Hematopoietic multipotent progenitor cell treated with erythropoietin and hydrocortisone succinate and interleukin-3 and kit ligand, for 8 days (in vitro differentiated cells): ENCODE results near the gene EDEM3.

Experiments
- DNase-seq: peaks from one replicate; pipeline ENCODE4 v3.0.0-alpha.2; 2015

Gene EDEM3

DNA sequence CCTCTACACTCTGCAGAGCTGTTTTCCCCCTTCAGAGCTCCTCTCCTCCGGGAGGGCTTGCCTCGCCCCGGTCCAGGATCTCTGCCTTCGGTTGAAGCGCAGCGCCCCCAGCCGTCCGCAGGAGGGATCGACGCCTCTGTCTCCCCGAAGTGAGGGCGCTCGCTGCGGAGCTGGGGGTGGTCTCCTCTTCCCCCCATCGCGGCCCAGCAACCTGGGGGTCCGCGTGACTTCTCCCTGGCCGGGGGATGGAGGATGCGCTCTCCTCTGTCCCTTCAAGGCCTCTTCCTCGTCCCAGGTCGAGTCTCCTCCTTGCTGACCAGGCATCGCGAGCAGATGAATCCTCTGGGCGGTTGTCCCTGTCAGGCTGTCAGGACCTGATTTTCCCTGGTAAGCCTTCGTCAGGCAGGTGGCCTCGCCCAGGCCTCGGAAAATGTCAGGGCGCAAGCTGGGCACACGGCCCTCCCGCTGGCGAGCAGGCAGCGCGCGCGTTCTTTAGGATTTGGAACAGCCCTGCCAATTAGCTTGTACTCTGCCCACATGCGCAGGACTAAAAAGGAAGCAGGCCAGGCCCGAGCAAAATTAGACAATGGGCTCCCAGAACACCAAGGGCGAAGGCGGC lies 90.5 kb downstream of the EDEM3 start:
- peak; percentile 50 for DNase-seq

DNA sequence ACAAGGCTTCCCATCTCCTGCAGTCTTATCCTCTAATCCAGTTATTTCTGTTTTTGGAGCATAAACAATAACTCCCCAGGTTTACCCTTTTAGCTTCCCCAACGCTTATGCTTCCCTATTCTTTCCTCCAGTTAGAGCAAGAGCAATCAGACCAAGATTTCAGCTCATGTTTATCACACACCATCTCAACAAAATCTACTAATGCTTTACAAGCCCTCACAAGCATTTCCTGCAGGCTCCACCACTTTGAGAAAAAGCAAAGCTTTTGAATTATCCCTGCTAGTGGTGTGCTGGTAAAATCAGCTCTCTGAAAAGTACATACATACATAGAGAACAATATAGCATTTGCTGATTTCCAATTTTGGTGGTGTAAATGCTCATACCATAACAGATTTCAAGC lies 92.9 kb downstream of the EDEM3 start:
- DNase-seq, result no peak

DNA sequence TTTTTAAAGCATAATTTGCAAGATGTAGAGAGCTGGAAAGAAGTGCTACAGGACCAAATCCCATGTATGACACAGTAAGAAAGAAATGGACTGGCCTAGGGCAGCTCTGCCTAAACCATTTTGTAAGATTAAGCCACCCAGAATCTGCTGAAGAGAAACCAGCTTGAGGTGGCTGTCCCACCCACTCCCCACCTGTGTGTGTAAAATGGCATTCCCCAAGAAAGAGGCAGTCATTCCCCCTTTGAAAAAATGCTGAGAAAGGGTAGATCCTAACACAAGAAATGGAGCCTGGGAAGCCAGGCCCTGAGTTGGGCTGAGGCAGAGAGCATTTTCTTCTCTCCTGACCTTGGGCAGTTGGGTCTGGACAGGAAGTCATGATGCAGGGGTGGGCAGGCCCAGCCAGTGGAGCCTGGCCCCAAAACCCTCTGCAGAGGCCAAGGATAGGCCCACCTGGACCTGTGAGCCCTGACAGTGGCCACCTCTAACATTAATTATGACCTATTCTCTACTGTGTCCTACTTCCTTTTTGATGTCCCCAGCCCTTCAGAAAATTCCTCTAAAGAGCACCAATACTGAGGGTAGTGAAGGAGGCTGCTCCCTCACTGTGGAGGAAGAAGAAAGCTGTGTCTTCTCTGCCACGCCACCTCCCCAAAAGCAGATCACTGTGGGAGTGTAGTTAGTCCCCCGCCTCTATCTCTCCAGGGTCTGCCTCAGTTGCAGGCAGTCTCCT lies 94.0 kb downstream of the EDEM3 start:
- no peak for DNase-seq

DNA sequence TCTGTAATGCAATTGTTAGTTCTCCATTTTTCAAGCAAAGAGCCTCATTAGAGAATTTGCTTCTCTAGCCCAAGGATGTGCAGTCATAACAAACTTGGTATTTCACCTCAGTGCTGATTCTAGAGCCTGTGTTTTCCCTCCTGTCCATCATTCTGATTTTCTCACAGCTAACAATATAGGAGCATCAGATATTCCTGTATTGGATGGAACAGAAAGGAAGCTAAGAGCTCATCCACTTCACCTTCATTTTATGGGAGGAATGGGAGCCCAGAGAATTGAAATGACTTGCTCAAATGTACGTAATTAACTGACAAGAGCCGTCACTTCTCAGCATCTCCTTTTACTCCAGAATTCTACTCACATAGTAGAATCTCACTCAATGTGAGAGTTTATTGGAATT lies 96.6 kb downstream of the EDEM3 start:
- DNase-seq, result no peak

DNA sequence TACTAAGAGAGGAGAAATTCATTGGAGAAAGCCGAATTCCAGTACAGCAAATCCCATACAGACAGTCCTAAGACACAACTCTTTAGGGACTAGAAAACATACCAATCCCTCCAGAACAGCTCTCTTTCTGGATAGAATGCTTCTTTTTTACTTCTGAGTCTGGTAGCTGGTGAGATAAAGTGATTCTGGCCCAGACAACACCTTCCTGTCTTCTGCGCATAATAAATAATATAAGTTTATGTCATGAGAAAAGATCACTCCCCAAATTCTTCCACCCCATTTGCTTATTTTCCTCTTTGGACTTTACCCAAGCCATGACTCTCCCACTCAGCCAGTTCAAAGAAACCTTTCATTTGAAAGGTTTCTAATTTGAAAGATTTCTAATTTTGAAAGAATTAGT lies 98.4 kb downstream of the EDEM3 start:
- no peak for DNase-seq

DNA sequence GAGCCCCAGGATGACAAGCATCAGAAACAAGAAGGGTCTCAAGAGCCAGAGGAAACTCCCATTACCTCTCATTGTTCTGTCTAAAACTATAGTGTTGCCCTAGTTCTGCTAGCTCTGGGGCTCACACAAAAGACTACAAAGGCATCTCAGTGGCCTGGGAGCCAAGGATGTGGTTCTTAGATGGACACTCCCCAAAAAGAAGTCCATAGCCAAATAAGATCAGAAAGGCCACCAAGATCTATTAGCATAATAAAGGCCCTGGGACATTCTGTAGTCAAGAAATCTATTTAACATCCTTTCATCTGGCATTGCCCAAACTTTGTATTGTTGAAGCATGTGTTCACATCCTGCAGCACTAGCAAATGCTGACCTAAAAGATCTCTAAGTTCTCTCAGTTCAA lies 99.5 kb downstream of the EDEM3 start:
- no peak for DNase-seq

DNA sequence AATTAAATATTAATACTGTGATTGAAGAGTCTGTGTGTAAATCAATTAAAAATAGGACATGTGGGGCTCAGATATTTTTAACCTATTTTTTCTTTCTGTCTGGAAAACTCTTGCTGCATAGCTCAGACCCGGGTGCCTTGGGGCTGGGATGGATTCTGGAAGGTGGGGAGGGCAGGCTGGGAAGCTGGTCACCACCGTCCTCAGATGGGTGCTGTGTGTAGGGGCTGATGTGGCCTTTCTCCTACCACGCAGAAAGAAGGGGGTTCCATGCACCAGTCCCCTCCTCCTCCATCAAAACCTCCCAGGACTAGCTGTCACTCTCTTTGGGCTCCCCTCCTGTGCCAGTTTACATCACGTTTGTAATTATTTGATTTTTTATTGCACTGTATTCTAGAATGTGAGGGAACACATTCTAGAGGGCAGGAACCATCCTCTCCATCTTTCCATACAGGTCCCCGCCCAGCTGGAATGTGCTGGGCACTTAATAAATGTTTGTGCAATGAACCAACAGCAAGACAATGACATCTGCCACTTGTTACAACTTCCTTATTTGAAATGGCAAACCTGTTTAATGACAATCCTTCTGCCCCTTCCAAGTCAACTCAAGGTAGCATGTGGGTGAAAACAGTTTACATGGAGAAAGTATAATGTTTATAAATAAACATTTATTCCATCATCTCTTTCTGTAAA lies 104.3 kb downstream of the EDEM3 start:
- no peak for DNase-seq

DNA sequence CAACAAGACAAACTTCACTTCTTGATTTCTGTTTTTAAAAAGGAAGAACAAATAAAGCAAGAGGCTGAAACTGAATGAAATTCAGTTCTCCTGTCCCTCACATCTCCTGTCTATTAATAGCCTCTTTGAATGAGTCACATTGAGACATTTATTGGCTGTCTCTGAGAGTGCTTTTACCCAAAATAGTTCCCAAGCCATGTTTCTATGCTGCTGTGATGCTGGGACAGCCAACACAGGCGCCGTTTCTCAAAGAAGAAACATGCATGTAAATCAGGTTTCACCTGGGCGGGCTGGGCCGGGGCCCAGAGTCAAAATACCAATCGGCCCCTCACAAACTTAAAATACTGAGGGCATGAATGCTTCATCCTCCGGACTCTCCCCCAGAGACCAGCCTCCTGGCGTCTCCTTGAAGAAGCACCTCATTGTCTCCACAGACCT lies 105.2 kb downstream of the EDEM3 start:
- DNase-seq, result no peak

DNA sequence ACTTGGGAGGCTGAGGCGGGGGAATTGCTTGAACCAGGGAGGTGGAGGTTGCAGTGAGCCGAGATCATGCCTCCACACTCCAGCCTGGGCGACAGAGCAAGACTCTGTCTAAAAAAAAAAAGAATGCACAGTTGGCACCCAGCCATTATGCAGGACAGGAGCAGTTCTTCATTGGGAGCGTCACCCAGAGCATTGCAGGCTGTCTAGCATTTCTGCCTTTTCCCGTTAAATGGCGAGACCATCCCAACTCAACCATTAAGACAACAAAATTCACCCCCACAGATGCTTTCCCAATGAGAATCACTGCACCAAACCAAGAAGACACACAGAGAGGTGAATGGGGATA lies 105.8 kb downstream of the EDEM3 start:
- no peak for DNase-seq

DNA sequence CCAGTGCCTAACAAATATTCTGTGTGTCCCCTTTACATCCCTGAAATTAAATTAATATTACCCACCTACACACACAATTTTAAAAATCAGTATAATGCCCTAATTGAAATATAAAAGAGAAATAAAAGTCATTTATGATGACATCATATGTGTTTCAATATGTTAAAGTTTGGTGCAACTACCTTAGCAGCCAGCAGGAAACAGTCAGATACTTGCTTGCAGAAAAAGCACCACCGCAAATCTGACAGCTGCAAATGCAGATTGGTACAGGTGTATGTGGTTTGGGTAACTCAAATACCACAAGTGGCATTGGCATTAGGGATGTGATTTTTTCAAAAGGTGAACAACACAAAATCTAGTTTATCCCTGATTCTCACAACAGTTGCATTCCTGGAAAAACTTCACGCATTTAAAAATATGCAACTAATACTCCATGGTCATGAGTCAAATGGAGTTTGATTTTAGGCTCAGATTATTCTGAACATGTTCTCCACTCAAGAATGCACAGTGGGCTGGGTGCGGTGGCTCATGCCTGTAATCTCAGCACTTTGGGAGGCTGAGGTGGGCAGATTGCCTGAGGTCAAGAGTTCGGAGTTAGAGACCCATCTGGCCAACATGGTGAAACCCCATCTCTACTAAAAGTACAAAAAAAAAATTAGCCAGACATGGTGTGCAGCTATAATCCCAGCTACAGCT lies 106.3 kb downstream of the EDEM3 start:
- DNase-seq, result no peak

DNA sequence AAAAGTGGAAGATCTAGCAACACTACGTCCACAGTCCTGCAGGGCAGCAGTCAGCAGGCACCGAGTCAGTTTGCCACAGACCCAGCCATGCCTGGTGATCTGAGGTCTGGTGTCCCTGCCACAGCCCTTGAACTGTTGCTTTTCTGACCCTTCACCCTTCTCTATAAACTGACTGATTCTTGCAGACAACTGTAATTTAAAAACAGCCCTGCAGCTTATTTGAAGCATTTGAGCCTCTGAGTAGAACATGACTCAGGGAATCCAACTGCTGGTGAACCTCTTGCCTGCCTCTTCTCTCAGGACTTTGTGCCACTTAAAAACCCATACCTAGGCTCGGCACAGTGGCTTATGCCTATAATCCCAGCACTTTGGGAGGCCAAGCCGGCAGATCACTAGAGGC lies 107.2 kb downstream of the EDEM3 start:
- DNase-seq, result no peak

DNA sequence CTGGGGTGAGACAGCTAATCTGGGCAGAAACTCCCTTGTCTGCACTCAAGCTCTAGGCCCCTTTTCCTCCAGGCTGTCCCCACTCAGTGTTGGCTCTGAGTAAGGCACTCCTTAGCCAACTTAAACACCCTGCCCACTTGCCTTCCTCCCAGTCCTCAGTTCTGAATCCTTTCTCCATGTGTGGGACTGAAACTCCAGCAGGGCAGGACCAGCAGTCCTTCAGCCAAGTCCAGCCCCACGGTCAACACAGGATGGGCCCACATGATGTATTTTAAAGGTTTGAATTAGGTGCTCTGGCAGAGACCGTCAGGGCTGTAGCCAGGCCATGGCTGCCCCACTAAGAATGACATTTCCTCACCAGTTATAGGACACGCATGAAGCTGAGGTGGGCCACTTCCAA lies 107.8 kb downstream of the EDEM3 start:
- no peak for DNase-seq

DNA sequence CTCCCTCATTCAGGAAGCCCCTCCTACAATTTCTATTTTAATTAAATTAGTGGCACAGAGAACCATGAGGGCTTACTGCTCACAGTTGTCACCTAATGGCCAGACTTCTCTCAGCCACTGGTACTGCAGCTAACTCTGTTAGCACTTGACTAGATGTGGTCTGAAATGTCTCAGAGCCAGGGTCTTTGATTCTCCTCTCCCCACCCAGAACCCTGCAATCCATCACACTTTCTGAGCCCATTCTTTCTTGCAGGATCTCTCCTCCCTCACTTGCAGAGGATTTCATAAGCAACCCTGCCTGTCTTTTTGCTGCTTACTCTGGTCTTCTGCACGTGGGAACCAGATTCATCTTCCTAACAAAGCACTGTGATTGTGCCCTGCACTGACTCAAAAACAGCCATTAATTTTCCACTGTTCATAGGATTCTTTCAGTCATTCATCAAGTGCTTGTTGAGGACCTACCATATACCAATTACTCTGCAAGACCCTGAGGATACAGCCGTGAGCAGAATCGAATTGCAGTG lies 108.4 kb downstream of the EDEM3 start:
- no peak for DNase-seq

DNA sequence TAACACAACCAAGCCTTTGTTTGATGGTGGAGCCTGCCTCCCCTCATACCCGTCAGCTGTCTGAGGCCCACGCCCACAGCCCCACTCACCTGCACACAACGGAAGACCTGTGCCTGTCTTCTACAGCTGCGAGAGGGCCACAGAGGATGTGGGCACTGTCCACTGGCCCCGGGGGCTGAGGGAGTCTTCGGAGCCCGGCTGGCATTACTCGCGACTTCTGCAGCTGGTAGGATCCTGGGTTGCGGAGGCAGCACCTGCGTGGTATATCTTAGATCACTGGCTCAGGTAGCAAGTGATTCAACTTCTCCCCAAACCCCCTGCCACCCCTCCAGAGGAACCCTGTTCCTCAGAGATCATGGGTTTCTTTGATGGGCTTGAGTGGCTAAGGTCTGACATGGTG lies 109.9 kb downstream of the EDEM3 start:
- no peak for DNase-seq

DNA sequence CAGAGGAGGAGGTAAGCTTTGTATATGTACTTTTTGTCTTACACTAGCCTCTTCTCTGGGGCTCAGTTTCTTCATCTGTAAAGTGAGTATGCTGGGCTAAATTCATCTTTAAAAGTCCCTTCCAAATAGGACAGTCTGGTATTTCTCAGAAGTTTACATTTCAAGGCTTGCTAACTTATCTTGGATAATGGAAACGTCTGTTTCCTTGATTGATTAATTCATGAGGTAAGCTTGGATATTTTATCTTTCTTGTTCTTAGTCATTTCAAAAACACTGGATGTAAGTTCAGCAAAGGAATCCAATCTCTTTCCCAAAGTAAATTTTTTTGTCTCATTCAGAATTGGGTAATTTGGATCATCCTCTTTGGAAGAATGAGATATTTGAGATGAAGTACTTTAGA lies 111.0 kb downstream of the EDEM3 start:
- no peak for DNase-seq

DNA sequence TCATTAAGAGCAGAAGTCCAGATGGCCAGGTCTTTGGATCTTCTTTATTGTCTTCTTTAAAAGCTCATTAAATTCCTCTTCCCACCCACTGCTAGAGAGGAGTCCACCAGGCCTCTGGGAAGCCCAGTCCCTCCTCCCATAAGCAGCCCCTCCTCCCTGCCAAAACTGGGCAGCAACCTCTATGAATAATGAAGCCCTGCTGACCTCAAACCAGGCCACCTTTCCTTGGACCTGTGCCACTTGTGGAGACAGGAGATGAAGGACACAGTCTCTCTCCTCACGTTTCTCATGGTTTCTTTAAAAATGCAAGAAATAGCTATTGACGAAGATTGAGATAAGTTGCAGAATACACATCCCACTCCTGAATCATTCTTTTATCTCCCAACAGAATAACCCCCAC lies 112.8 kb downstream of the EDEM3 start:
- no peak for DNase-seq

DNA sequence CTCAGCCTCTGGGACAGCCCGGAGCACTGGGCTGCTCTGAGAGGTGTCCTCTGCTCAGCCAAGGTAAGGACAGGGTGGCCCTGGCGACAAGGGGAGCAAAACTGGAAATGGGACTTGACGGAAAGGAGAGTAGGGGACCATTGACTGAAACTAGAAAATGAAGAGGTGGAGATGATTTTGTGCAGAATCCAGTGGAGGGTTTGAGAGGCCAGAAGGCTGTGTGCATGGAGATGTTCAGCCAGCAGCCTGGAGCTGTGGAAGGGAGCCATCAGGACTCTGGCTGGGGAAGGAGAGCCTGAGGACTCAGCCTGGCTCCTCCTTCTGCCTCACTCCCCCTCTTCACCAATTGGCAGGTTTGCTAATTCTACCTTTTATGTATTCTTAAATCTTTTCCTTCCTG lies 114.2 kb downstream of the EDEM3 start:
- no peak for DNase-seq
